ENCODE measurements around the gene MMP8. TPM values are rescaled to one million over a fixed set of nuclear protein-coding genes. Genes with fewer than 3 reads are reported as not detected.

MMP8 gene
- total RNA-seq, 1 donor from 2014 or later, result 1.6 TPM

GRCh38 chr11:102703826-102704493, 20.8 kb downstream of the MMP8 start:
- Histone ChIP-seq H3K9me3 (ENCODE audit: control insufficient read depth in 3 of 3, low read length in 3 of 3) (no peaks in the 10 kb centered on the region), H3K36me3 (ENCODE audit: control insufficient read depth in 3 of 3, insufficient read depth in 3 of 3, low read length in 3 of 3) (no peaks in the 10 kb centered on the region), H3K4me3 (ENCODE audit: low read length in 3 of 3) (no peak overlapping the region), H3K4me1 (ENCODE audit: control insufficient read depth in 3 of 3, insufficient read depth in 3 of 3, low read length in 3 of 3) (no peaks in the 10 kb centered on the region), H3K27ac (ENCODE audit: low read depth, low read length) (no peak overlapping the region), H3K27me3 (ENCODE audit: control insufficient read depth in 3 of 3, insufficient read depth in 3 of 3, low read length in 3 of 3) (no peaks in the 10 kb centered on the region), H3K9ac (ENCODE audit: low read depth in 1 of 3, low read length in 3 of 3) (no peak overlapping the region)

- Histone ChIP-seq H3K9ac (ENCODE audit: low read depth in 1 of 3, low read length in 3 of 3) (no peak overlapping the region), H3K27ac (ENCODE audit: low read depth, low read length) (no peak overlapping the region), H3K4me3 (ENCODE audit: low read length in 3 of 3) (no peak overlapping the region), H3K4me1 (ENCODE audit: control insufficient read depth in 3 of 3, insufficient read depth in 3 of 3, low read length in 3 of 3) (no peaks in the 10 kb centered on the region), H3K27me3 (ENCODE audit: control insufficient read depth in 3 of 3, insufficient read depth in 3 of 3, low read length in 3 of 3) (no peaks in the 10 kb centered on the region), H3K9me3 (ENCODE audit: control insufficient read depth in 3 of 3, low read length in 3 of 3) (no peaks in the 10 kb centered on the region), H3K36me3 (ENCODE audit: control insufficient read depth in 3 of 3, insufficient read depth in 3 of 3, low read length in 3 of 3) (no peaks in the 10 kb centered on the region)
These were observed 29.6 kb downstream of the MMP8 start for GRCh38 chr11:102695201-102695600.

- H3K9me3 ChIP-seq (ENCODE audit: control insufficient read depth in 3 of 3, low read length in 3 of 3), result no peaks in the 10 kb centered on the region
- H3K4me3 ChIP-seq (ENCODE audit: low read length in 3 of 3), result no peak overlapping the region
- H3K27me3 ChIP-seq (ENCODE audit: control insufficient read depth in 3 of 3, insufficient read depth in 3 of 3, low read length in 3 of 3), result no peaks in the 10 kb centered on the region
- no peak overlapping the region for H3K27ac ChIP-seq (ENCODE audit: low read depth, low read length)
- H3K9ac ChIP-seq (ENCODE audit: low read depth in 1 of 3, low read length in 3 of 3), result no peak overlapping the region
- no peaks in the 10 kb centered on the region for H3K36me3 ChIP-seq (ENCODE audit: control insufficient read depth in 3 of 3, insufficient read depth in 3 of 3, low read length in 3 of 3)
- H3K4me1 ChIP-seq (ENCODE audit: control insufficient read depth in 3 of 3, insufficient read depth in 3 of 3, low read length in 3 of 3), result no peaks in the 10 kb centered on the region
These were observed 39.0 kb downstream of the MMP8 start for GRCh38 chr11:102685754-102686153.

GRCh38 chr11:102685338-102685737, 39.4 kb downstream of the MMP8 start:
- H3K36me3 ChIP-seq (ENCODE audit: control insufficient read depth in 3 of 3, insufficient read depth in 3 of 3, low read length in 3 of 3), result no peaks in the 10 kb centered on the region
- no peak overlapping the region for H3K9ac ChIP-seq (ENCODE audit: low read depth in 1 of 3, low read length in 3 of 3)
- H3K4me1 ChIP-seq (ENCODE audit: control insufficient read depth in 3 of 3, insufficient read depth in 3 of 3, low read length in 3 of 3), result no peaks in the 10 kb centered on the region
- H3K27ac ChIP-seq (ENCODE audit: low read depth, low read length), result no peak overlapping the region
- no peak overlapping the region for H3K4me3 ChIP-seq (ENCODE audit: low read length in 3 of 3)
- H3K27me3 ChIP-seq (ENCODE audit: control insufficient read depth in 3 of 3, insufficient read depth in 3 of 3, low read length in 3 of 3), result no peaks in the 10 kb centered on the region
- H3K9me3 ChIP-seq (ENCODE audit: control insufficient read depth in 3 of 3, low read length in 3 of 3), result no peaks in the 10 kb centered on the region

GRCh38 chr11:102683277-102683676, 41.5 kb downstream of the MMP8 start:
- H3K4me1 ChIP-seq (ENCODE audit: control insufficient read depth in 3 of 3, insufficient read depth in 3 of 3, low read length in 3 of 3), result no peaks in the 10 kb centered on the region
- no peak overlapping the region for H3K4me3 ChIP-seq (ENCODE audit: low read length in 3 of 3)
- no peak overlapping the region for H3K9ac ChIP-seq (ENCODE audit: low read depth in 1 of 3, low read length in 3 of 3)
- no peak overlapping the region for H3K27ac ChIP-seq (ENCODE audit: low read depth, low read length)
- H3K27me3 ChIP-seq (ENCODE audit: control insufficient read depth in 3 of 3, insufficient read depth in 3 of 3, low read length in 3 of 3), result no peaks in the 10 kb centered on the region
- H3K9me3 ChIP-seq (ENCODE audit: control insufficient read depth in 3 of 3, low read length in 3 of 3), result no peaks in the 10 kb centered on the region
- no peaks in the 10 kb centered on the region for H3K36me3 ChIP-seq (ENCODE audit: control insufficient read depth in 3 of 3, insufficient read depth in 3 of 3, low read length in 3 of 3)

- no peaks in the 10 kb centered on the region for H3K36me3 ChIP-seq (ENCODE audit: control insufficient read depth in 3 of 3, insufficient read depth in 3 of 3, low read length in 3 of 3)
- H3K27ac ChIP-seq (ENCODE audit: low read depth, low read length), result no peak overlapping the region
- H3K27me3 ChIP-seq (ENCODE audit: control insufficient read depth in 3 of 3, insufficient read depth in 3 of 3, low read length in 3 of 3), result no peaks in the 10 kb centered on the region
- no peaks in the 10 kb centered on the region for H3K9me3 ChIP-seq (ENCODE audit: control insufficient read depth in 3 of 3, low read length in 3 of 3)
- no peak overlapping the region for H3K4me3 ChIP-seq (ENCODE audit: low read length in 3 of 3)
- no peaks in the 10 kb centered on the region for H3K4me1 ChIP-seq (ENCODE audit: control insufficient read depth in 3 of 3, insufficient read depth in 3 of 3, low read length in 3 of 3)
- H3K9ac ChIP-seq (ENCODE audit: low read depth in 1 of 3, low read length in 3 of 3), result no peak overlapping the region
These were observed 43.8 kb downstream of the MMP8 start for GRCh38 chr11:102680945-102681344.

- Histone ChIP-seq H3K4me3 (ENCODE audit: low read length in 3 of 3) (no peak overlapping the region), H3K36me3 (ENCODE audit: control insufficient read depth in 3 of 3, insufficient read depth in 3 of 3, low read length in 3 of 3) (no peaks in the 10 kb centered on the region), H3K4me1 (ENCODE audit: control insufficient read depth in 3 of 3, insufficient read depth in 3 of 3, low read length in 3 of 3) (no peaks in the 10 kb centered on the region), H3K9me3 (ENCODE audit: control insufficient read depth in 3 of 3, low read length in 3 of 3) (no peaks in the 10 kb centered on the region), H3K27ac (ENCODE audit: low read depth, low read length) (no peak overlapping the region), H3K9ac (ENCODE audit: low read depth in 1 of 3, low read length in 3 of 3) (no peak overlapping the region), H3K27me3 (ENCODE audit: control insufficient read depth in 3 of 3, insufficient read depth in 3 of 3, low read length in 3 of 3) (no peaks in the 10 kb centered on the region)
These were observed 46.7 kb downstream of the MMP8 start for GRCh38 chr11:102678022-102678421.

GRCh38 chr11:102676084-102676483, 48.7 kb downstream of the MMP8 start:
- Histone ChIP-seq H3K9ac (ENCODE audit: low read depth in 1 of 3, low read length in 3 of 3) (no peak overlapping the region), H3K4me1 (ENCODE audit: control insufficient read depth in 3 of 3, insufficient read depth in 3 of 3, low read length in 3 of 3) (no peaks in the 10 kb centered on the region), H3K36me3 (ENCODE audit: control insufficient read depth in 3 of 3, insufficient read depth in 3 of 3, low read length in 3 of 3) (no peaks in the 10 kb centered on the region), H3K9me3 (ENCODE audit: control insufficient read depth in 3 of 3, low read length in 3 of 3) (no peaks in the 10 kb centered on the region), H3K27ac (ENCODE audit: low read depth, low read length) (no peak overlapping the region), H3K4me3 (ENCODE audit: low read length in 3 of 3) (no peak overlapping the region), H3K27me3 (ENCODE audit: control insufficient read depth in 3 of 3, insufficient read depth in 3 of 3, low read length in 3 of 3) (no peaks in the 10 kb centered on the region)

- H3K27ac ChIP-seq (ENCODE audit: low read depth, low read length), result no peak overlapping the region
- H3K9me3 ChIP-seq (ENCODE audit: control insufficient read depth in 3 of 3, low read length in 3 of 3), result no peaks in the 10 kb centered on the region
- H3K27me3 ChIP-seq (ENCODE audit: control insufficient read depth in 3 of 3, insufficient read depth in 3 of 3, low read length in 3 of 3), result no peaks in the 10 kb centered on the region
- no peak overlapping the region for H3K4me3 ChIP-seq (ENCODE audit: low read length in 3 of 3)
- H3K36me3 ChIP-seq (ENCODE audit: control insufficient read depth in 3 of 3, insufficient read depth in 3 of 3, low read length in 3 of 3), result no peaks in the 10 kb centered on the region
- H3K4me1 ChIP-seq (ENCODE audit: control insufficient read depth in 3 of 3, insufficient read depth in 3 of 3, low read length in 3 of 3), result no peaks in the 10 kb centered on the region
- no peak overlapping the region for H3K9ac ChIP-seq (ENCODE audit: low read depth in 1 of 3, low read length in 3 of 3)
These were observed 55.1 kb downstream of the MMP8 start for GRCh38 chr11:102669664-102670063.

- no peak overlapping the region for H3K9ac ChIP-seq (ENCODE audit: low read depth in 1 of 3, low read length in 3 of 3)
- no peak overlapping the region for H3K27ac ChIP-seq (ENCODE audit: low read depth, low read length)
- no peaks in the 10 kb centered on the region for H3K36me3 ChIP-seq (ENCODE audit: control insufficient read depth in 3 of 3, insufficient read depth in 3 of 3, low read length in 3 of 3)
These were observed 58.3 kb downstream of the MMP8 start for GRCh38 chr11:102666331-102666957.

More at GRCh38 chr11:102666331-102666957, 58.3 kb downstream of the MMP8 start:
- Histone ChIP-seq H3K9me3 (ENCODE audit: control insufficient read depth in 3 of 3, low read length in 3 of 3) (no peaks in the 10 kb centered on the region), H3K4me1 (ENCODE audit: control insufficient read depth in 3 of 3, insufficient read depth in 3 of 3, low read length in 3 of 3) (no peaks in the 10 kb centered on the region), H3K4me3 (ENCODE audit: low read length in 3 of 3) (no peak overlapping the region), H3K27me3 (ENCODE audit: control insufficient read depth in 3 of 3, insufficient read depth in 3 of 3, low read length in 3 of 3) (no peaks in the 10 kb centered on the region)
